Limb (tissue), 2 donors: Measurements from ENCODE around the gene AKR1C1.
"Not testable (repeated sequence)": the region's sequence is repeated elsewhere in the genome, so short reads cannot be mapped to it uniquely, and the experiment has no call there.

Experiments
- DNase-seq, 2 donors: peaks; one replicate each; pipeline ENCODE4 v3.0.0-alpha.2; 2016; ENCODE audit errors: extremely low spot score in 2 of 2

The AKR1C1 gene

DNA sequence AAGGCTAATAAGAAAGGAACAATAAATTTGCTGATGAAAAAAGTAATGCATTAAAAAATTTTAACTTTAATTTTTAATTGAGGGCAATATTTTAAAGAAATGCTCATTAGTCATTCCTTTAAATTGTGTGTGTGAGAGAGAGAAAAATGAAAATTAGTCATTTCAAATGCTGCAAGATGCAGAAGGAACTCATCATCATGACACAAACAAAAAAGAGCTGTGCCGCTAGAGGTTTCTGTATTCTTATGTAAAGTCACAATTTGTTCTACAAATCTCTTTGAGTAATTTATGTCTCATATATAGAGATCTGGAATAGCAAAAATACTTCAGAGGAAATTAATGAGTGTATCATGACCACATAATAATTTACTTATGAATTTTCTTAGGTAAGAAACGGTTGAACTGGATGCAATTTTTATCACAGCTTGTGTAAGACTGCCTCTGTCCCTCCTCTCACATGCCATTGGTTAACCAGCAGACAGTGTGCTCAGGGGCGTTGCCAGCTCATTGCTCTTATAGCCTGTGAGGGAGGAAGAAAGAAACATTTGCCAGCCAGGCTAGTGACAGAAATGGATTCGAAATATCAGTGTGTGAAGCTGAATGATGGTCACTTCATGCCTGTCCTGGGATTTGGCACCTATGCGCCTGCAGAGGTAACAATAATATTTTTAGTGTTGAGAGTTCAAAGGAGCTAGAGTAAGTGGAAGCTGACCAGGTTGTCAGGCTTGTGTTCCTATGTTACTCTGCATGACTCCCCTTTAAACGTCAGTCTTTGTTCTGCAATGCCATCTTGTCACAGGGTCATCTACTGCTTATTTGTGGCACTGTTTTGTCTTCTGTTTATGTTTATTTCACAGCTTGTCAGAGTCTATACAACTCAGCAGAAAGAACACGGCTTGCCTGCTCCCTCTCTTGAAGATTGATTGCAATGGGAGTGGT is at the start of gene AKR1C1:
Gene AKR1C1, plus strand, starts transcription at position 540 of the 939 bp plus-strand sequence. Its CDS starts 30 bp downstream, at position 570.
- DNase-seq: not testable (repeated sequence)

- no peak for DNase-seq
Observed at GRCh38 chr10:4914213-4914850, 48.9 kb upstream of the AKR1C1 start.

DNA sequence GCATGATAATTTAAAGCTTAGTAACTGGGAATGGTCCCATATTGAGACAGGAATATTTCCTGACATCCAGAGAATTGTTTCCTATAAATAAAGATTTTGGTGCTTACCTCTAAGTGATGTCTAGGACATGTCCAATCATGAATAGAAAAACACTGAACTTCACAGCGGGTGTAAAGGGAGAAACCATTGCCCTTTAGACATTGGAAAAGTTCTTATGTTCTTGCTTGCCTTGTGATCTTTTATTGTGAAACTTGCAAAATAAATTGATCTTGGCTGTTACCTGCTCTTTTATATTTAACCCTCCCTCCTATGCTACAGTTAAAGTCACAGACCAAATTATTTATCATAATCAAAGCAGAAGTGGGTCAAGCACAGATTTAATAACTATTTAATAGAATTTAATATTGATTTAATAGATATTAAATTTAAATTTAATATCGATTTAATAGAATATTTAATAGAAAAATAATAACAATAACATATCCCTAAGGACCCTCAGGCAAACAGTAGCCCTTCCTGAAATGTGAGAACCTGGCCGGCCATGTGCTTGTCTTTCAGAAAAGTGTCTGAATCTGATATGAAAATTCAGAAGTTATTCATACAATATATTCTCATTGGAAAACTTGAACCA is 47.0 kb upstream of the AKR1C1 start:
- DNase-seq: no peak

DNA sequence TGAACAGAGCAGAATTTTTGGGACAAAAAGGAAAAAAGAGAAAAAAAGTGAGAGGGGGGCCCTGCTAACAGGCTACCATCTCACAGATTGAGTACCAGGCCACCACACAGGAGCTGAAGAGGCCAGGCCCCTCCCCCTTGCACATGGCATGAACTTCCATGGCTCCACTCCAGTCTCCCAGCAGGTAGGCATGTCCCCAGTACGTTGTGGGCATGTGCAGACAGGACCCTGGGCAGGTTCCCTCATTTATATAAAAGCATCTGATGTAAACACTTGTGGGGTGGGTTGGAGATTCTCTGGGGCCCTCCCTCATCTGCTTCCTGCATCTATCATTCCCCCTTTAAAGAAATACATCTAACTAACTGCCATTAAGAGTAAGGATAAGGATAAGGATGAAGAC is 45.0 kb upstream of the AKR1C1 start:
- no peak for DNase-seq

DNA sequence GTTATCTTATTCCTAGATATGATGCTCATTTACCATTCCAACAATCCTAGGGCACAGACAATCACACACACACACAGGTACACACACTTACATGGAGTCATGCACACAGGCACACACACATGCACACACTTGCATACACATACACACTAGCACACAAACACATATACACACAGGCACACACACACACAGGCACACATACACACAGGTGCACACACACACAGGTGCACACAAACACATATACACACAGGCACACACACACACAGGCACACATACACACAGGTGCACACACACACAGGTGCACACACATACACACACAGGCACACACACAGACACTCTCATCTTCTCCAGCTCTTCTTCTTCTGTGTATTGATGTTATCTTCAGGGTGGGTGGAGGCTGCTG is 38.7 kb upstream of the AKR1C1 start:
- not testable (repeated sequence) for DNase-seq

- DNase-seq: no peak
Observed at GRCh38 chr10:4926400-4926799, 36.8 kb upstream of the AKR1C1 start.

- no peak for DNase-seq
Observed at GRCh38 chr10:4931587-4931986, 31.6 kb upstream of the AKR1C1 start.

GRCh38 chr10:4934391-4934987 is 28.7 kb upstream of the AKR1C1 start:
- DNase-seq: no peak

GRCh38 chr10:4937346-4937745 is 25.9 kb upstream of the AKR1C1 start:
- no peak for DNase-seq

DNA sequence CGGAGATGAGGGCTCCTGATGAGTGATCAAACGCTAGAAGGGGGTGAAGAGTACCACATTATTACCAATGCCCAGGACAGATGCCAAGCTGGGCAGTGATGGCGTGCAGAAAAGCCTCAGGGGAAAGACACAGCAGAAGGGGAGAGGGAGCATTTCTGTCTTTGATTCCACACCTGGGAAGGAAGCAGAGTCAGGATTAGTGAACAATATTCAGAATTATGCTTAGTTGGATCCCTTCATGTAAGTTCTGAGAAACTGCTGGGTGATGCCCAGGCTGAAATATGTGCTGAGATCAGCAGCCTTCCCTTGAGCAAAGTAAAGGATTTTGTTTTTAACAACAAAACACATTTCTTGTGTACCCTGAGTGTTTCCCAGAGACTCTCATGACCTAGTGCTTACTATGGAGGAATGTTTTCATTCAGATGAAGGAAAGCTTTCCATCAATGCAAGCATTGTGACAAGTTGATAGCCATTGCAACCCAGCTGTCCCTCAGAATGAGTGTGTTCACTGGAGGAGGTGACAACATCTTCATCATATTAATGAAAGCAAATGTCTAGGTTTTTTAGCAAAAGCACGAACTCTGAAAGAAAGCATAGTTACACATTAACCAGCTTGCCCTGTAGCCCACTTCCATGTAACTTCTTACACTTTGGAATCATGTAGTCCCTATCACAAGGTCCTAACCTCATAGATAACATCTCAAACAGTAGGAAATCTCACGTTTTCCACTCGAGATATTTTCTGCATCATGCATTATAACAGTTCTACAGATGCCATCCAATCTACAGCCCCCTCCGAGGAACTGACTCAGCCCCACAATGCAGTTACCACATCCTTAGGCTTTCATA is 23.8 kb upstream of the AKR1C1 start:
- no peak for DNase-seq

- DNase-seq: not testable (repeated sequence)
Observed at GRCh38 chr10:4940073-4940428, 23.2 kb upstream of the AKR1C1 start.

DNA sequence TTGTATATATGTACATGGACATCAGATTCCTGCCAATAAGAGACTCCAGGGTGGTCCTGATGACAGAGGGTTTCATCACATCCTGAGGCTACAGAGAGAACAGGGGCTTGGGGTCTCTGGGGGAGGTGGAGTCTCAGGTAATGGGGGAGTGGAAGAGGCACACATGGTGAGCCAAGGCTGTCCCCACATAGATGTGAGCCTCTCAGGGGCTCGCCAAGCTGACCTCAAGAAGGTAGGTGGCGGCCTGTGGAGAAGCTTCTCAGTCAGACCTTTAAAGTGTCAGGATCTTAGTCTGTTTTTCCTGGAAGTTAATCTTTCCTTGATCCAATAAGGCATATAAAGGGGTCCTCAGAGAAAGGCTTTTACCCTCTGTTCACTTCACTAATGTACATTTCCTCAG is 22.3 kb upstream of the AKR1C1 start:
- DNase-seq: not testable (repeated sequence)

DNA sequence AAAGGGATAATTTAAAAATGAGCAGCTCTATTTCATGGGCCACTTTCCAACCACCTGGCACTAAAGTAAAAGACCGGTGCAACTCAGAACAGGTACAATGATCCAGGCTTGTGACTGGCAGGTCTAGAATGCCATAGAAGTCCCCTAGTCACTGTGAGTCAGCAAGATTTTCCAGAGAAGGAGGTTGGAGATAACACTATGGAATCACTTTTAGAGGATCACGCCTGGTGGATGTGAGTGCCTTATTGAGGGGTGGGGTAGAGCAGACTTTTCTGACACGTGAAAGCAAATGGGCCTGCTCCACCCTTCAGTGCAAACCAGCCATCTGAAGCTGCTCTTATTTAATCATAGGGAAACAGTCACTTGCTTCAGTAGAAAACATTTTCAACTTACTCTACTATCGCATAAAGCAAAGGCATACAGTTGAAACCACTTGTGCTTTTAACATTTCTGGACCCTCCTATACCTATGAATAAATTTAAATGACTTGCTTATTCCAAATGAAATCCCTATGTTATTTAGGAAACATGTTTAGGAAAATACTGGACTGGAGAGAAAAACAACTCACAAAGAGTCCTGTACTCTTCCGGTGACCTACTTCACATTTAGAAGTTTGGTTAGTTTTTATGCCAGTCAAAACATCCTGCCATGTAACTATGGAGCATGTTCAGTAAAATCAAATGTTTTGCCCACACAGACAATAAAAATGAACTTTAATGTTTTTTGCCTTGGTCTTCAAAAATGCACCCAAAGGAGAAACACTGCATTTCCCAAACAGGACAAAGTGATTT is 21.5 kb upstream of the AKR1C1 start:
- DNase-seq: no peak

DNA sequence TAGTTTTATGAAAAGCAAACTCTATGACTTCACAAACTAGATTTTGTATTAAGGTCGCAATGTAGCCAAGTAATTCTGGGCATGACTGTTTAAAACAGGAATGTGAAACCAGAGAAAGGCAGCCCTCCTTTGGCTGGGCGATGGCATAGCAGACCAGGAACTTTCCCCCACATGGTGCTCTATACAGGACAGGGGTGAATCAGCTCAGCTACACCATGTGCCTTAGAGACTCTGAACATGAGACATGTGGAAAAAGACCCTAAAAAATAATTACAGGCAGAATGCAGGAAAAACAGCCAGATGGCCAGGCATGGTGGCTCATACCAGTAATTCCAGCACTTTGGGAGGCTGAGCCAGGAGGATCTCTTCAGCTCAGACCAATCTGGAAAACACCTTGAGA is 20.3 kb upstream of the AKR1C1 start:
- DNase-seq: peak in 1 of 2 donors; percentile 46

DNA sequence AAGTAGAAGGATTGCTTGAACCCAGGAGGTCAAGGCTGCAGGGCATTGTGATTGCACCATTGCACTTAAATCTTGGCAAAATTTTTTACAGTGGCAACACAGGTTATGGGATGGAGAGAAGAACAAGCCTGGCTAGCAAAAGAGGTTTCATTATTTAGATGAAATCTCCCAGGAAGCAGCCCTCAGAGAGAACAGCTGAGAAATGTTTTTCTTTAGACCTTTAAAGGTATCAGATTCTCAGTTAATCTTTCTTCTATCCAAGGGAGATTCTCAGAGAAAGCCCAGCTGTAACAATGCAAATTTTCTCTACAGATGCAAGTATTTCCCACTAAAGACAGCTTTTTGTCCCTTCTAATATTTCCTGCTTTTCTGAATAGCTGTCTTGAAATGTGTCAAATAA is 19.8 kb upstream of the AKR1C1 start:
- DNase-seq: not testable (repeated sequence)

GRCh38 chr10:4943821-4944220 is 19.4 kb upstream of the AKR1C1 start:
- peak in 1 of 2 donors; percentile 25 for DNase-seq

- no peak for DNase-seq
Observed at GRCh38 chr10:4944841-4945240, 18.4 kb upstream of the AKR1C1 start.

- DNase-seq: no peak
Observed at GRCh38 chr10:4945766-4946717, 17.2 kb upstream of the AKR1C1 start.

DNA sequence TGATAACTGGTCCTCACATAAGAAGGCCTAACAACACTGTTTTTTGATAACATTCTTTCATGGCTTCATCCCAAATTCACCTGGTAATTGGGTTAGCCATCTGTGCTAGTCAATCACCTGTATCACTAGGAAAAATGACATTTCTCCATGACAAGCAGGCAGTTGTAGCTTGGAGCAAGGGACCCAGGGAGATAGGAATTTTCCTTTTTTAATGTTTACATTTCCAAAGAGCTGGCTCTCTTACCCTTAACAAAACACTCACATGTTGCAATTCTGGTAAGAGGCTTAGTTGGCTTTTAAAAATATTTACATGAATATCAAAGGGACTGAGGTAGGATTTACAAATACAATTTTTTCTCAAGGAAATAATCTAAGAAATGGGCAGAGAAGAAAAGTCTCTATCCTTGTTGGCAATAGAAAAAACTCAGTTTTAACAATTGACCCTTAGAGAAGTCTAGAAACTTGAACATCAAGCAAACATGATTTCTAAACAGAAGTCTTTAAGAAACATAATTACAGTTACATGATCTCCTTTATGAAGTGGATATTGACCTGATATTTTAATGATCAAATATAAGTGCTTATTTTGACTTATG is 16.1 kb upstream of the AKR1C1 start:
- DNase-seq: no peak
